Stimulated activated CD4-positive, alpha-beta T cell treated with anti-CD3 and anti-CD28 coated beads, TNF-alpha, amount 100 ng/mL, for 48 hours (primary cell): Measurements from ENCODE around the gene AGXT.

Experiments
- DNase-seq, 3 donors: peaks; one replicate each; pipeline ENCODE4 v3.0.0-alpha.2; 2020; ENCODE audit warnings: low read depth in 3 of 3

Gene AGXT

DNA sequence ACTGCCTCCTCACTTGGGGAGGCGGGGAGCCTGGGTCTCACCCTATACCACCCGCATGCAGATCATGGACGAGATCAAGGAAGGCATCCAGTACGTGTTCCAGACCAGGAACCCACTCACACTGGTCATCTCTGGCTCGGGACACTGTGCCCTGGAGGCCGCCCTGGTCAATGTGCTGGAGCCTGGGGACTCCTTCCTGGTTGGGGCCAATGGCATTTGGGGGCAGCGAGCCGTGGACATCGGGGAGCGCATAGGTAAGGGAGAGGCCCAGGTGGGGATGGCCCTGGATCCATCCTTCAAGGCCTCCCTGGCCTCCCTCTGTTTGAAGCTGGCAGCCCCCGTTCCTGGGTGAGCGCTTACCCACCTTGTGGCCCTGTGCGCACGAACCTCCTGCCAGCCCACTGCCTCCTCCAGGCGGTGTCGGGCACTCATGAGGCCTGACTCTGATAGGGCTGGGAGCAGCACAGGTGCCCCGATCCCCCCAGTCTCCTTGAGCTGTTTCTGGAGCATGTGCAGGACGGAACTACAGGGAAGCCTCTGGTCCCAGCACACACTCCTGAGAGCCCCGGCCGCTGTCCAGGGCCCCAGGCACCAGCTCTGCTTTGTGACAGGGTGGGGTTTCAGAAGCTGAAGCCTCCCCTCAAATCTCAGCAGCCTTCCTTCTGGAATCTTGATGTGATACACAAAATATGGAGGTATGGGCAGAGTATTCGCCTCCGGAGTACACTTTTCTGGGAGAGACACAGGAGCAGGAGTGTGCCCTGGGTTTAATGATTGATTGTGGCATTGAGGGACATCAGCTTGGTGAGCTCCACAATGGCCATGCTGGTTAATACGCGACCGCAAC lies 708 bp downstream of the AGXT start:
- DNase-seq: no peak

GRCh38 chr2:240869956-240870875 lies 1.6 kb downstream of the AGXT start:
- DNase-seq: no peak

DNA sequence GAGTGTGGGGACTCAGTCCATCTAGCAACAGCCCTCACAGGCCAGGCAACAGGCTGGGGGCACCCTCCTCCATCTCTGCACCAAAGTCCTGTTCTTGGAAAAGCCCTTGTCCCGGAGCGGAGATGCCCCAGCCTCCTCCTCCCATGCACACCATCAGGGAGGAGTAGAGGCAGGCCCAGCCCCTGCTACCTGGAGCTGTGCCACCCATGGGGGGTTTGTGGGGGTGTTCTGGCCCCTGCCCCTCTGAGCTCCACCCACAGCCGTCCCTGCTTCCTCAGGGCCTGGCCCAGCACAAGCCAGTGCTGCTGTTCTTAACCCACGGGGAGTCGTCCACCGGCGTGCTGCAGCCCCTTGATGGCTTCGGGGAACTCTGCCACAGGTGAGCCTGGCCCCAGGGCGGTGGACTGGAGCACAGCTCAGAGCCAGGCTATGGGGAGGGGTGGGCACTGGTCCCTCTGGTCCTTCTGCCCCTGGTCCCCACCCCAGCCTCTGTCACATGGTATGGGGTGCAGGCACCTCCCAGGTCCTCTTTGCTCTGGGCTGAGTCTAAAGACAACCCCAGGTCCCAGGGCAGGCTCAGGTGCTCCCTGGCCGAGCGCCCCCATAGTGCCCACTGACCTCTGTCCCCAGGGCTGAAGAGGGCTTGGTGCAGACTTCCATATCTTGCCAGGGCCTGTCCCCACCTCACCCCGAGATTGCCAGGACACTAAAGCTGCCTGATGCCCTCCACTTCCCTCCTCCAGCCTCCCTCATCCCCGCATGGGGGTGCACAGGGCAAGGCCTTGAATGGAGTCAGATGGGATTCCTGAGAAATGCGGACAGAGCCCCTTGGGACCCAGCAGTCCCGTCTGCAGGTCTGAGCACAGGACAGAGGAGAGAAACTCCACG lies 2.7 kb downstream of the AGXT start:
- DNase-seq: no peak

- DNase-seq: no peak
Measured at GRCh38 chr2:240872317-240873097, 3.9 kb downstream of the AGXT start.

DNA sequence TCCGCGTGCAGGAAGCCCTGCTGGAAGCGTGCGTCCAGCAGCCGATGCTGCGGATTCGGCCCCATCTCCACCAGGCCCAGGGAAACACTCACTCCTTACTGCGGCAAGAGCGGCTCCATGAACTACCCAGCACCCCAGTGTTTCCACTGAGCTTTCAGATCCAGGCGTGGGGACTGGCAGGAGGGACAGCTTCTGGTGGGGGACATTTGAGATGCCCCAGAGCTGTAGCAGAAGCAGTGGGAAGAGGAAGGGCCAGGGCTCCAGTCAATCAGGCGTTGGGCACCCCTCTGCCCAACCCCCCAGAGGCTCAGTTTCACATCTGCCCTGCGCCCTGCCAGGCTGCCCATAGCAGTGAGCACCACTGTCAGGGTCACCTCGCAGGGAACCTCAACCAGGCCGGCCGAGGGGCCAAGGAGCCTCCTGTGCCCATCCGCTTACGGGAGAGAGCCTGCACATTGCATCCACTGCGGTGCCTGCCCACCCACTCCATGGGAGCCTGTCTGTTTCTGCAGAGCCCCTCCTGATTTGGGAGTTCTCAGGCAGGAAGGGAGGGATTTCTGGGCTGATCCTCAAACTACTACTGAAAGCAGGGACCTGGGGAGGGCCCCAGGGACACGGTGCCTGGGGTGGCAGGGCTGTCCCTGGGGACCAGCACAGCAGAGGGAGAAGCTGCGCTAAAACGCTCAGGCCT lies 4.6 kb downstream of the AGXT start:
- DNase-seq: no peak

DNA sequence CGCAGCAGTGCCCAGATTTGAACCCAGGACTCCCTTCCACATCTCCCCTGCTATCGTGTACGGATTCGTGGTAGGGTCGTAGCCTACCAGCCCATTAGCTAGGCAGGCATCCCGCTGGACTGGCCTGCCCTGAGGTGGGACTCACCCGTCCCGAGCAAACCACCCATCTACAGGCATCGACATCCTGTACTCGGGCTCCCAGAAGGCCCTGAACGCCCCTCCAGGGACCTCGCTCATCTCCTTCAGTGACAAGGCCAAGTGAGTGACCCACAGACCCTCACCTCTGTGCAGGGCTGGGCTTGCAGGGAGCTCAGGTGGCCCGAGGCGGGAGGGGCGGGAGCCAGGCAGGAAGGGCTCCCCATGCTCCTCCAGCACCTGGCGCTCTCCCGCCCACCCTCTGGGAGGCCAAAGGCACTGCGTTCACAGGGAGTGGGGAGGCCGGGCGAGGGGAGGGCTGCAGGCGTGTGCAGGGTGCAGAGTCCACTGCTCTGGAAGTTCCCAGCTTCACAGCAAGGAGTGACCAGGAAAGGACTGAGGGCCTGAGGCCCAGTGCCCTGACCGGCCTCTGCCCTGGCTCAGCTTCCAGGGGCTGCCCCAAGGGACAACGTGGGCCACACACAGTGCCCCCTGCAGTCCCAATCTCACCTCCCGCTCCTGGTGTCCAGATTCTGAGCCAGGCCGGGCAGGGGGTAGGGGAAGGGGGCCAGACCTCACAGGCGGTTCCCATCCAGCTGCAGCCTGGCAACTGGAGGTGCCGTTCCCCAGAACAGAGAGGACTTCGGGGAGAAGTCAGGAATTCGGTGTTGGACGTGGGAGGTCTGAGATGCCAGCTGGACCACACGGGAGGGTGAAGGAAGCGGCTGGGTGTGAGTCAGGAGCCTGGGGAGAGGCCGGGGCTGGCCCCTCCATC lies 5.4 kb downstream of the AGXT start:
- DNase-seq: no peak

GRCh38 chr2:240874715-240875227 lies 6.1 kb downstream of the AGXT start:
- no peak for DNase-seq

GRCh38 chr2:240875228-240876034 lies 6.8 kb downstream of the AGXT start:
- DNase-seq: no peak

DNA sequence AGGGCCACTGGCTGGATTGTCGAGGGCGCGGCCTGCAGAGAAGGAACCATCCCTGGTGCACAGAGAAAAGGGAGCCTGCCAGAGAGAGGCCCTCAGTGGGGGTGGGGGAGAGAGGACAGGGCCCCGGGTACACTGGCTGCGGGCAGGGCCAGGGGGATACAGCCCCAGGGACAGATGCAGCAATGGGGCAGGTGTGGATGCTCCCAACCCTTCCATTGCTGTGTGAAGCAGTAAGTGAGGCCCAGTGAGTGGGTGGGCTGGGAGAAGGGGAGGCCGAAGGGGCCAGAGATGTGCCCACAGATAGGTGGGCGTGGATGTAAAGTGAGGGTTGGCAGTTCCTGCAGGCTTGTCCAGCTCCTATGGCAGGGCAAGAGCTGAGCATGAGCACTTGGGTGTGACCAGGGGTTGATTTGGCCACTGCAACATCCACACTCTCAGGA lies 7.4 kb downstream of the AGXT start:
- DNase-seq: no peak

DNA sequence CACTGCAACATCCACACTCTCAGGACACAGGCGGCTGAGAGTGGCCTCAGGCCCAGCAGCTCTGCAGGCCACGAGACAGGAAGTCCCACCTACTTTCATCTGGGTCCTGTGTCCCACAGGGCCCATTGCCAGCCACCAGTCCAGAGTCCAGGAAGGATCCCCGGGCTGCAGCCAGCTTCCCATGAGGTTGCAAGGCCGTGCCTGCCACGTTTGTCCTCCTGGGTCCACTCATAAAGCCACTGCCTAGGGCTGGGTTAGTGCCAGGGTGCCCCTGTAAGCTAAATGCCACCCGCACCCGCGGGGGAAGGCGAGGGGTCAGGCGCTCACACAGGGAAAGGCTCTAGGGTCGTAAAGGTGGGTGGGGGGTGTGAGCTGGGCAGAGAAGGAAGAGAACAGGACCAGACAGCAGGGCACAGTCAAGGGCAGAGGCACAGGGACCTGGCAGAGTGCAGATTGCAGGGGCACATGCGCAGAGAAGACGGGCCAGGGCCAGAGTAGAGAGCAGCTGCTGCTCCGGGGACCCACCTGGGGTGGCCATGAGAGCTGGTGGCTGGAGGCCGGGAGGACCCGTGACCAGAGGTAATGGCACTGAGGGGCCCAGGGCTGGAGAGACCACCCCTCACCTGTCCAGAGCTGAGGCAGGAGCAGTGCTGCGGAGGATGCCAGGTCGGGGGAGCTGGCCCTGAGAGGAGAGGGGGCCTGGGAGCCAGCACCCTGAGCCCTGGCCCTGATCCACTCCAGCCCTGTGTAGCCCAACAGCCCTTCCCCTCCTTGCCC lies 8.0 kb downstream of the AGXT start:
- DNase-seq: no peak

GRCh38 chr2:240877460-240878340 lies 9.1 kb downstream of the AGXT start:
- no peak for DNase-seq

DNA sequence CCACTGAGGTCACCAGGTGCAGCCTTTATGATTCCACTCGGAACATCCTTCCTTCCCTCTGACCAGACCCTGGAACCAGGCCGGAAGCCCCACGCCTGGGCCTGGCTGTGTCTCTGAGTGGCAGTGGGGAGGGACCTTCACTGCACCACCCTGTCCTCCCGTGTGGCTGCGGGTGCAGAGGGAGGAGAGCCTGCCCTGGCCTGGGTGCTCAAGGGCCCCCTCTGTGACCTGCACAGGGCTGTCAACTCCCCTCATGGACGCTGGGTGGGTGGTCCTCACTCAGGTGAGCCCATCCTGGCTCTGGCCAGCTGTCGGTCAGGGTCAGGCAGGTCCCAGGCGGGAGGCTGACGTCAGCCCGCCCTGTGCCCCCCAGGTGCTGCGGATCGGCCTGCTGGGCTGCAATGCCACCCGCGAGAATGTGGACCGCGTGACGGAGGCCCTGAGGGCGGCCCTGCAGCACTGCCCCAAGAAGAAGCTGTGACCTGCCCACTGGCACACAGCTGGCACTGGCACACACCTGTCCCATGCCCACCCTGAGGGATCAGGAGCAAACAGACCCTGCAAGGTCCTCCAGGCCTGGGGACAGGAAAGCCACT lies 9.8 kb downstream of the AGXT start:
- no peak for DNase-seq

DNA sequence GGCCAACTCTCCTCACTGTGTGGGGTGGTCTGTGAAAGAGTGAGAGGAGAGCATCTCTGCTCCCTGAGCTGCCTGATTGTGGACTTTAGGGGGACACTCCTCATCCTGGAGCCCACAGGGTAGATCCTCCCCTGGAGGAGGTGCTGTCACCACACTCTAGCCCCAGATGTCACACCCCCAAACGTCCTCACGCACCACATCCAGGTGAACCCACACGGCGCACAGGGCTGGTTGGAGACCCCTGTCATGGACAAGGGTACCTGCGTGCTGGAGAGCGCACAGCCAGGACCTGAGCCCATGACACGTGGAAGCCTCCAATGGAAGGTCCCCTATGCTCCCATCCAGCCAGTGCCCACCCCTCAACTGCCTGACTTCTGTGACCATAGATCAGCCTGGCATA lies 10.5 kb downstream of the AGXT start:
- no peak for DNase-seq

DNA sequence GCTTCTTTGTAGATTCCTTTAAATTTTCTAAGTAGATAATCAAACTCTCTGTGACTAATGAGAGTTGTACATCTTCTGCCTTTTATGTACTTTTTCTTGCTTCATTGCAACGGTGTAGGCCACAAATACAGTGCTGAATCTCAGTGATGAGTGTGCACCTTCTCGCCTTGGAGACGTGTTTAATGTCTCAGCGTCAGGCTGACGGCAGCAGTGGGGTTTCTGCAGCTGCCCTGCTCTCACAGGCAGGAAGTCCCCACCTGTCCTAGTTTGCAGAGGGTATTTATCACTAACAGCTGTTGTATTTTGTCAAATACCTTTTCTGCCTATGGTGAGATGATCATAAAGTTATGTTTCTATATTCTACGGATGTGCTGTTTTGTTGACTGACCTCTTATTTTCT lies 13.3 kb downstream of the AGXT start:
- DNase-seq: no peak

DNA sequence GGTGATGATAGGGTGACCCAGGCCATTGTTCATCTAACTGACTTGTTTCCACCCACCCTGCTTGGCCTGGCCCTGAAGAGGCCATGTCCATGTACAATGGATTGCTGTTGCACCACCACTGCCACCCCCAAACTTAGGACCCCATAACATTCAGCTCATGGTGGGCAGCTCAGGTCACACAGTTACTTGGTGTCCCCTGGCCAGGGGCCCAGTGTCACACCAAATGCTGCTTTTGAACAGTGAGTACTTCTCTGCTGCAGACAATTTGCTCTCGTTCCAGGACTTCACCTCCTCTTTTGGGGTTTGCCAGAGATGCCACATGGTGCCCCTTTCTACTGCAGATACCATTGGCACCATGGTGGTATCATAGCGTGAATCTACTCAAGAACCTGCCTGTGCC lies 15.6 kb downstream of the AGXT start:
- DNase-seq: no peak

DNA sequence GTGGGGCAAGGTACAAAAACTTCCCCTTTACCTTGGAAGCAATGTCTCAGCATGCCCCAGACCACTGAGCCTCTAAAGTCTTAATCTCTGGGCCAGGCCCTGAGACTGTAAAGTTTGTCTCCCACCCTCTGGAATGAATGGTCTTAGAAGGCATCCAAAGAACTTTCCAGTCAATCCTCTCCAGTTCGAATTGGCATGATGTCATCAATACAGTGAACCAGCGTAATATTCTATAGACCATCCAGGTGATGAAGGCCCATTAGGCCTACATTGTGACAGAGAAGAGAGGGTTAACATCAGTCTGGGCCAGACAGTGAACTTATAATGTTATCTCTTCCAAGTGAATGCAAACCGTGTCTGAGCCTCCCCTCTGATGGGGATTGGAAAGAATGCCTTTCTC lies 16.1 kb downstream of the AGXT start:
- no peak for DNase-seq
